Endothelial cell of umbilical vein (primary cell): ENCODE measurements around the gene RUNX2.

Experiments
- TF ChIP-seq, protein P1 (sequence below), 2 donors: IDR thresholded peaks; 1 replicate in 1 of 2; 2 replicates in 1 of 2; pipeline ENCODE4 v1.5.1; 2011; ENCODE audit warnings: low read length in 2 of 2, mild to moderate bottlenecking in 2 of 2, moderate library complexity in 2 of 2, control low read depth in 1 of 2, inconsistent platforms in 1 of 2, low read depth in 1 of 2; ENCODE audit not compliant: insufficient read depth in 1 of 2; ENCODE audit errors: extremely low read depth in 1 of 2
- TF ChIP-seq, protein P2 (sequence below): IDR thresholded peaks from 2 replicates; pipeline ENCODE4 v1.6.1; 2011; ENCODE audit not compliant: insufficient read depth, insufficient read length

DNA sequence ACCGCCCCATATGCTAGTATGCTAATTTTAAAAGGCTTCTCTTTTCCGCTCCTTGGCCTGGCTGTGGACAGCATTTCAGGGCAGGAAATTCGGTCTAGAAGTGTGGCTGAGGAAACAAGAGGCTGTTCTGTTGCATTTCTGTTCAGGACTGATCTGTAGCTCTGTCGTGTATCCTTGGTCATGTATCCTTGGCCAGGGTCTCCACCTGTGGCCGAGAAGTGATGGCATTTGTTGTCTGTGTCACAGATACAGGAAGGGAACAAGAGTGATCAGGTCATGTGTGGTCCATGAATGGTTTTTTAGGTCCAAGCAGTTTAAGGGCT, 350.1 kb downstream of the RUNX2 start:
- TF ChIP-seq, protein P1, sequence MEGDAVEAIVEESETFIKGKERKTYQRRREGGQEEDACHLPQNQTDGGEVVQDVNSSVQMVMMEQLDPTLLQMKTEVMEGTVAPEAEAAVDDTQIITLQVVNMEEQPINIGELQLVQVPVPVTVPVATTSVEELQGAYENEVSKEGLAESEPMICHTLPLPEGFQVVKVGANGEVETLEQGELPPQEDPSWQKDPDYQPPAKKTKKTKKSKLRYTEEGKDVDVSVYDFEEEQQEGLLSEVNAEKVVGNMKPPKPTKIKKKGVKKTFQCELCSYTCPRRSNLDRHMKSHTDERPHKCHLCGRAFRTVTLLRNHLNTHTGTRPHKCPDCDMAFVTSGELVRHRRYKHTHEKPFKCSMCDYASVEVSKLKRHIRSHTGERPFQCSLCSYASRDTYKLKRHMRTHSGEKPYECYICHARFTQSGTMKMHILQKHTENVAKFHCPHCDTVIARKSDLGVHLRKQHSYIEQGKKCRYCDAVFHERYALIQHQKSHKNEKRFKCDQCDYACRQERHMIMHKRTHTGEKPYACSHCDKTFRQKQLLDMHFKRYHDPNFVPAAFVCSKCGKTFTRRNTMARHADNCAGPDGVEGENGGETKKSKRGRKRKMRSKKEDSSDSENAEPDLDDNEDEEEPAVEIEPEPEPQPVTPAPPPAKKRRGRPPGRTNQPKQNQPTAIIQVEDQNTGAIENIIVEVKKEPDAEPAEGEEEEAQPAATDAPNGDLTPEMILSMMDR (IDR thresholded peaks at IDR 0.05; ENCODE audit: extremely low read depth in 1 of 2, insufficient read depth in 1 of 2, low read depth in 1 of 2, low read length in 2 of 2): no peak
- TF ChIP-seq, protein P2, sequence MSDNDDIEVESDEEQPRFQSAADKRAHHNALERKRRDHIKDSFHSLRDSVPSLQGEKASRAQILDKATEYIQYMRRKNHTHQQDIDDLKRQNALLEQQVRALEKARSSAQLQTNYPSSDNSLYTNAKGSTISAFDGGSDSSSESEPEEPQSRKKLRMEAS: no peak
